ENCODE data around the gene GGCX. TPM values are rescaled to one million over a fixed set of nuclear protein-coding genes. Genes with fewer than 3 reads are reported as not detected.

Gene GGCX
- total and polyA plus RNA-seq, 9 of the 15 experiments (the other 6 are each of a cell fraction or from before 2014, with no cell fraction given), result 14.4 to 47.1 (median 28.1) TPM

DNA sequence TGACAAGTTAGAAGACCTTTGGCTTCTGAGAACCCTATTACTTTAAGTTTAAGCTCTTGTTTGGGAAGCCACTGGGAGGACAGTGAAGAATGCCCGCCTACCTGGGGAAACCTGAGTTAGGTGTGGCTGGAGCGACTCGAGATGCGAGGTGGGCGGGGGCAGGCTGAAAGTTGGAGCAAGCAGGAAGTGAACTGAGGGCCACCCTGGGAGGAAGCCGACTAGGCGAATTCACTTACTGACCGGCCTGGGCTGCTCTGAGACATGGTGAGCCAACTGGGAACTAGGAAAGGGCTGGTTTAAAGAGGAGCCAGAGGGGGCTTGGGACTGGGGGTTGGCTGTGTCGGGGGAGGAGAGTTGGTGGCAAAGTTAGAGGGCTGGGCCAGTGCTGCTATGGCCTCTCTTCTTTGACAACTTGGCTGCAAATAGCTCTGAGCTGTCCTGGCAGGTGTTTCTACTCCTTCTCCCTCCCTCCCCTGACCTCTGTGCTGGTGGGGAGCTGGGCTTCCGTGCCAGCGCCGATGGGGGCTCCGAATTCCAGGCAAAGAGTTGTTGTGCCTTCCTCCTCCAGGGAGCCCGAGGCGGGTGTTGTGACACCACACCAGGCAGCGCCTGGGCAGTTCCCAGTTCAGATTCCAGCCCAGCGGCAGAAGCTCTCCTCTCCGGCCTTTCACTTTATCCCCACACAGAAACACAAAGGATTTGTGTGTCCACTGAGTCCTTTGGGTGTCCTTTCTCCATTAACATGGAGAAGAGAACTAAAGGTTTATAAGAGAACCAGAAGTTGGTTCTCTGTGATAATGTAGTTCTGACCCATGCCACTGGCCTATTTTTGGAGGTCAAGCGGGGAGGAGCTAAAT is 16.3 kb upstream of the GGCX start, which contains the start of gene VAMP8 (continued):
- no peak for TF ChIP-seq RBM25 (IDR thresholded peaks at IDR 0.05; ENCODE audit: low read depth, low read length, severe bottlenecking)
- no peak; the same call in 1 of the 2 replicates for TF ChIP-seq SMARCA4 (IDR thresholded peaks at IDR 0.05)
- TF ChIP-seq HMGN3 (IDR thresholded peaks at IDR 0.05; ENCODE audit: borderline replicate concordance, extremely low read depth, insufficient read length, low read depth, low read length), result no peak
- TF ChIP-seq GTF2E2 (tag; IDR thresholded peaks at IDR 0.05), result no peak; the same call in none of the 2 replicates
- TF ChIP-seq SRSF9 (IDR thresholded peaks at IDR 0.05; ENCODE audit: borderline replicate concordance, low read depth, low read length), result no peak
- no peak for TF ChIP-seq MAFG (tag; conservative IDR thresholded peaks at IDR 0.05)
- no peak for TF ChIP-seq HOXB6 (CRISPR knock-in tag; IDR thresholded peaks at IDR 0.05; ENCODE audit: borderline replicate concordance)
- TF ChIP-seq PHF8 (IDR thresholded peaks at IDR 0.05; ENCODE audit: borderline replicate concordance, low read length), result peak; percentile 47; the same call in 1 of the 2 replicates
- TF ChIP-seq ETS2 (tag; IDR thresholded peaks at IDR 0.05; ENCODE audit: borderline replicate concordance, poor library complexity, severe bottlenecking), result no peak
- TF ChIP-seq PTTG1 (tag; IDR thresholded peaks at IDR 0.05; ENCODE audit: low read depth), result no peak
- TF ChIP-seq MTA1 (IDR thresholded peaks at IDR 0.05; ENCODE audit: borderline replicate concordance), result no peak
- TF ChIP-seq, protein P1, sequence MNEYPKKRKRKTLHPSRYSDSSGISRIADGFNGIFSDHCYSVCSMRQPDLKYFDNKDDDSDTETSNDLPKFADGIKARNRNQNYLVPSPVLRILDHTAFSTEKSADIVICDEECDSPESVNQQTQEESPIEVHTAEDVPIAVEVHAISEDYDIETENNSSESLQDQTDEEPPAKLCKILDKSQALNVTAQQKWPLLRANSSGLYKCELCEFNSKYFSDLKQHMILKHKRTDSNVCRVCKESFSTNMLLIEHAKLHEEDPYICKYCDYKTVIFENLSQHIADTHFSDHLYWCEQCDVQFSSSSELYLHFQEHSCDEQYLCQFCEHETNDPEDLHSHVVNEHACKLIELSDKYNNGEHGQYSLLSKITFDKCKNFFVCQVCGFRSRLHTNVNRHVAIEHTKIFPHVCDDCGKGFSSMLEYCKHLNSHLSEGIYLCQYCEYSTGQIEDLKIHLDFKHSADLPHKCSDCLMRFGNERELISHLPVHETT (CRISPR knock-in tag; conservative IDR thresholded peaks at IDR 0.05 in 1 of 2, IDR thresholded peaks at IDR 0.05 in 1 of 2), result no peak; a peak in 1 of 4 replicates
- TF ChIP-seq SNRNP70 (optimal IDR thresholded peaks at IDR 0.05; ENCODE audit: low read depth, low read length), result no peak
- no peak for TF ChIP-seq RFX1 (IDR thresholded peaks at IDR 0.05)
- no peak for TF ChIP-seq ZNF232 (CRISPR knock-in tag; IDR thresholded peaks at IDR 0.05)
- TF ChIP-seq JUNB (CRISPR knock-in tag; conservative IDR thresholded peaks at IDR 0.05), result no peak
- TF ChIP-seq ZKSCAN1 (IDR thresholded peaks at IDR 0.05; ENCODE audit: low read depth, low read length), result no peak
- no peak for TF ChIP-seq CBFA2T2 (conservative IDR thresholded peaks at IDR 0.05)
- no peak for TF ChIP-seq TOE1 (IDR thresholded peaks at IDR 0.05; ENCODE audit: borderline replicate concordance)
- TF ChIP-seq TOE1 (CRISPR knock-in tag; IDR thresholded peaks at IDR 0.05; ENCODE audit: borderline replicate concordance, low read depth), result no peak
- no peak for TF ChIP-seq IFI16 (CRISPR knock-in tag; IDR thresholded peaks at IDR 0.05)
- no peak for TF ChIP-seq ZNF24 (IDR thresholded peaks at IDR 0.05)
- TF ChIP-seq, protein P2, sequence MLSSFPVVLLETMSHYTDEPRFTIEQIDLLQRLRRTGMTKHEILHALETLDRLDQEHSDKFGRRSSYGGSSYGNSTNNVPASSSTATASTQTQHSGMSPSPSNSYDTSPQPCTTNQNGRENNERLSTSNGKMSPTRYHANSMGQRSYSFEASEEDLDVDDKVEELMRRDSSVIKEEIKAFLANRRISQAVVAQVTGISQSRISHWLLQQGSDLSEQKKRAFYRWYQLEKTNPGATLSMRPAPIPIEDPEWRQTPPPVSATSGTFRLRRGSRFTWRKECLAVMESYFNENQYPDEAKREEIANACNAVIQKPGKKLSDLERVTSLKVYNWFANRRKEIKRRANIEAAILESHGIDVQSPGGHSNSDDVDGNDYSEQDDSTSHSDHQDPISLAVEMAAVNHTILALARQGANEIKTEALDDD (IDR thresholded peaks at IDR 0.05), result 0 out of 2 replicates have a peak, but pooled peaks have one; percentile 35
- no peak for TF ChIP-seq CBX5 (IDR thresholded peaks at IDR 0.05; ENCODE audit: borderline replicate concordance, low read depth)
- TF ChIP-seq EWSR1 (IDR thresholded peaks at IDR 0.05; ENCODE audit: borderline replicate concordance, low read depth, partially characterized antibody), result no peak
- TF ChIP-seq, protein P3, sequence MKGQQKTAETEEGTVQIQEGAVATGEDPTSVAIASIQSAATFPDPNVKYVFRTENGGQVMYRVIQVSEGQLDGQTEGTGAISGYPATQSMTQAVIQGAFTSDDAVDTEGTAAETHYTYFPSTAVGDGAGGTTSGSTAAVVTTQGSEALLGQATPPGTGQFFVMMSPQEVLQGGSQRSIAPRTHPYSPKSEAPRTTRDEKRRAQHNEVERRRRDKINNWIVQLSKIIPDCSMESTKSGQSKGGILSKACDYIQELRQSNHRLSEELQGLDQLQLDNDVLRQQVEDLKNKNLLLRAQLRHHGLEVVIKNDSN (CRISPR knock-in tag; IDR thresholded peaks at IDR 0.05), result no peak
- no peak for TF ChIP-seq ZNF197 (CRISPR knock-in tag; IDR thresholded peaks at IDR 0.05; ENCODE audit: low read depth)

All from K562 (cell line).